ENCODE measurements around the gene CFAP65.

GRCh38 chr2:219090436-219091299, 49.4 kb upstream of the CFAP65 start:
- TF ChIP-seq MYC (CRISPR knock-in tag; IDR thresholded peaks at IDR 0.05; ENCODE audit: borderline replicate concordance) (no peak), ZNF180 (CRISPR knock-in tag; IDR thresholded peaks at IDR 0.05; ENCODE audit: borderline replicate concordance, low read depth) (no peak), CTCF (CRISPR knock-in tag; IDR thresholded peaks at IDR 0.05) (no peak), NR2F1 (CRISPR knock-in tag; IDR thresholded peaks at IDR 0.05) (no peak), CHD4 (IDR thresholded peaks at IDR 0.05; ENCODE audit: borderline replicate concordance, low read length) (no peak), ZBTB8A (CRISPR knock-in tag; IDR thresholded peaks at IDR 0.05; ENCODE audit: borderline replicate concordance, low read depth) (no peak), PTBP1 (IDR thresholded peaks at IDR 0.05; ENCODE audit: low read depth, low read length, poor library complexity, severe bottlenecking) (no peak), POLR2A (IDR thresholded peaks at IDR 0.05; ENCODE audit: insufficient read depth in 1 of 2, low read depth in 2 of 2, low read length in 2 of 2) (no peak), SP2 (CRISPR knock-in tag; IDR thresholded peaks at IDR 0.05) (no peak), STAT5B (CRISPR knock-in tag; IDR thresholded peaks at IDR 0.05) (no peak), SMAD1 (CRISPR knock-in tag; IDR thresholded peaks at IDR 0.05; ENCODE audit: borderline replicate concordance, low read depth) (no peak)

All from HepG2 (cell line).